GM18867 (cell line): Measurements from ENCODE around the gene ATG2A.

ENCODE experiments used
- ATAC-seq: cut with Tn5 transposase; IDR thresholded peaks from one replicate; pipeline ENCODE4 v1.9.1; 2021; ENCODE audit warnings: mild to moderate bottlenecking, moderate library complexity; ENCODE audit not compliant: unreplicated experiment

The ATG2A gene

DNA sequence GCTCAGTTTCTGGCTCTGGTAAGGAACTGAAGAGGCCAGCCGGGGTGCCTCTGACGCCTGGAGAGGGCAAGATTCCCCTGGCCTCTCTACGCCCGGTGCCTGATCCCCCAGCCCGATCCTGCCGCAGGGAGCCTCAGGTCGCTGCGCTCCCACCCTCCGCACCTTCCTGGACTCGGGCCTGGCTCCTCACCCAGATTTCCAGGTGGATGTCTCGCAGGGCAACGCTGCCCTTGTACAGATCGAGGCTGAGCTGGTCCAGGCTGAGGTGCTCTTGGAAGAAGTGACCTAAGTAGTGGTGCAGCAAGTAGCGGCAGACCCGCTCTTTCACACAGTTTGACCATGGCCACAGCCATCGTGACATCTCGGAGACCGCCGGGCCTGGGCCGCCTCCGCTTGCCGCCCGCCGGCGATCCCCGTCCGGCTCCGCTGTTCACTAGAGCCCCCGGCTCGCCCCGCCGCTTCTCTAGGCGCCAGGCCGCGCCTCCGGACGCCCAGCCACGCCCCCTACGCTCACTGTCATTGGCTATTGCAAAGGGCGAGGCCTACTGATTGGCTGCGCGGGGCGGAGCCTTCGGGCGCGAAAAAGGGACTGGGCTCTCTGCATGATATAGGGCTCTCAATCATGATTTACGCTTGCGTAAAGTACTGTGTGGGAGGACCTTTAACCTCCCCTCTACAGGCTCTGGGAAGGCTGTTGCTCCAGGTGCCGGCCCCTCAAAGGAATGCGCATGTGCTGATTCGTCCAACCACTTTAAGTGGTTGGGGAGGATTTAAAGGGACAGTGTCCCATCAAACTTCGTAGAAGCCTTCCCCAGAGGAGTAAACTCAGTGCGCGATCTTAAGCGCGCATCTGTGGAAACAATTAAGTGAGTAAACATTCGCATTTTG lies at the start of gene ATG2A:
TSS of gene ATG2A (minus strand) at position 435 of the 888 bp plus-strand sequence. CDS start at position 361, 74 bp downstream.
- peak; percentile 90 for ATAC-seq

DNA sequence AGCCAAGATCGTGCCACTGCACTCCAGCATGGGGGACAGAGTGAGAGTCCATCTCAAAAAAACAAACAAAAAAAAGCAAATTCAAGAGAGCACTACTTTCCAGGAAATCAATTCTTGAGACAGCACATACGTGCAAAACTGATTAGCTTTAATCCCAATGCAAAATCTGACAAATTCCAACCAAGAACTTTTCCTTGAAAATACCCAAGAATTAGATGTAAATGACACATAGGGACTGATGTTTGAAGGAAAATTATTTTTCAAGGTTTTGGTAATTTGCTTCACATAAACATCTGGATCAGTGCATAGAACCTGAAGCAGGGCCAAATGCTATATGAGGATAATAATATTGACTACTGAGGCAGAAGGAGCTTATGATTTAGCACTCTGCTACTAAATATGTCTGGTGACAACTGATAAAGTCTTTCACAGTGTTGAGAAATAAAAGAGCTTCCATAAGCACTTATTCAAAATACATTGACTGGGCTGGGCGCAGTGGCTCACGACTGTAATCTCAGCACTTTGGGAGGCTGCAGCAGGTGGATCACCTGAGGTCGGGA lies 46.1 kb upstream of the ATG2A start:
- no peak for ATAC-seq

DNA sequence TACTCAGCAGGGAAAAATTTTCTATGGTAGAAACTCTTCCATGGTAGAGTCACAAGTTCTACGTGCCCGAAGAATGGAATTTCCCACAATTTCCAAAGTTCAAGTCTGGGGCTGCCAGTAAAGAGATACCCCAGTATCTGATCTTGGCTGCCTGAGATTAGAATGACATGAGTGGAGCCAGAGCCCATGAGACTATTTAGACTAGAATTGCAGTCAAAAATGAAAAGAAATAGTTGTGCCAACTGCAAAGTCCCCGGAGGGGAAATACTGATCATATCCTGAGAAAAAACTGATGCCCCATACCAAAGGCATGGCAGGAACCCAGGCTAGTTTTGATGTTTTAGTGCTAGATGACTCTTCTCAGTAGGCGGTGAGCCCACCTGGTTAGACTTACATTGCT lies 43.7 kb upstream of the ATG2A start:
- ATAC-seq, result no peak

DNA sequence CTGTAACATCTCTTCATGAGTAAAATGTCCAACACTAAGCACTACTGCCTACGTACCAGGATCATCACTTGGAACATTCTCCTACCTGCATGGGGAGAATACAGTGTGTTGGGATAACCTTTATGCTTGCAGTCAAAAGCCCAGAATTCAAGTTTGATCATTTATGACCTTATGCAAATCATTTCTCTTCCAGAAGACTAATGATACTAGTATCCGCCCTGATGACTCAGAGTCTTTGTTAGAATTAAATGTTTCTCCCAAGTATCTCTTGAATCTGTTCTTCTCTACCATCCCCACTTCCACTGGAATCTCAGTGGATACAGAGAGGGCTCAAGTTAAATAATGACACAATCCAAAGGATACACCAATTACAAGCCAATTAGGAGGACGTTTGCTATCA lies 42.5 kb upstream of the ATG2A start:
- ATAC-seq, result no peak

DNA sequence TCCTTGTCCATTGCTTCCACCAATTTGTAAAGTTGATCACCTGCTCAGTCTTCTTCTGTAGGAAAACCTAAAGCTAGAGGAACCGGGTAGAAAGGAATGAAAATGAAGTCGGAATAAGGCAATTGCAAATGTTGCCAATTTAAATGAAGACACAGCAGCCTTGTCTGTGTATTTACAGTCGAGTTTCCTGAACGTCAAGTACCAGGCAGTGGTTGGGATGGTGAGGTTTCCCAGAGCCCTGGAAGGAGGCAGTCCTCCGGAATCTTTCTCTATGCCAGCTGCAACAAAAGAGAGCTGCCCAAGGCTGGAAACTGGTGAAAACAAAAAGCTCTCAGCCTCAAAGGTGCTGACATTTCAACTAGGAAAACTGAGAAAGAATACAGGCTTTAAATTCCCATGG lies 37.2 kb upstream of the ATG2A start:
- no peak for ATAC-seq

DNA sequence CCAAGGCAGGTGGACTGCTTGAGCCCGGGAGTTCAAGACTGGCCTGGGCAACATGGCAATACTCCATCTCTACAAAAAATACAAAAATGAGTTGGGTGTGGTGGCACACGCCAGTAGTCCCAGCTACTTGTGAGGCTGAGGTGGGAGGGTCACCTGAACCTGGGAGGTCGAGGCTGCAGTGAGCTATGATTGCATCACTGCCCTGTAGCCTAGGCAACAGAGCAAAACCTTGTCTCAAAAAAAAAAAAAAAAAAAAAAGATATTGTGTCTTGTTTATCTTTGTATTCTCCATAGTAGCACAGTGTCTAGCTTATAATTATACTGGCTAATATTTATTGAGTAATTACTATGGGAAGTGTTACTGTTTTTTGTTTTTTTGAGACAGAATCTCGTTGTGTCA lies 34.5 kb upstream of the ATG2A start:
- ATAC-seq, result no peak

DNA sequence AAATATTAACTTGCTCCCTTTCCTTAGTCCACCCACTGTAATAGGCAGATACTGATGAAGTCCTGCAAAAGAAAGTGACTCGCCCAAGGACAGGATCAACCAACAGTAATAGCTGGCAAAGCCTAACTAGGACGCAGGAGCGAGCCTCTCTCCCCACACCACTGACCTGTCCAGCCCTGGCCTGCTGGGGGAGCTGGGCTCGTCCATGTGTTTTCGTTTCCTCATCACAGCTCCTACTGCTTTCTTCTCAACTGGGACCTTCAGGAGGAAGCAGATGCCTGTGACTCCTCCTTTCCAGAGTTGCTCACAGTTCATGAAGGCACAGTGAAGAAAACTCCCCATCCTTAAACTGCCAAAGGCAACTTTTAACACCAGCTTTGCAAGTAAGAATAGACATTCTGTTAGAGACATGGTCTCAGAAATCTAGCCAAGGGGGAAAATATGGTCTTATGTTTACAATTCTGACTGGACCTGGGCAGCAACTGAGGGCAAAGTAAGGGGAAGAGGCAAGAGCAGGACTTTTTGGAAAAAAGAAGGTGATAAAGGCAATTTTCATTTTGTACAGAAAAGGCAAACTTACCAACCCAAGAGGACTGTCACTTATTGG lies 30.3 kb upstream of the ATG2A start:
- ATAC-seq, result no peak

DNA sequence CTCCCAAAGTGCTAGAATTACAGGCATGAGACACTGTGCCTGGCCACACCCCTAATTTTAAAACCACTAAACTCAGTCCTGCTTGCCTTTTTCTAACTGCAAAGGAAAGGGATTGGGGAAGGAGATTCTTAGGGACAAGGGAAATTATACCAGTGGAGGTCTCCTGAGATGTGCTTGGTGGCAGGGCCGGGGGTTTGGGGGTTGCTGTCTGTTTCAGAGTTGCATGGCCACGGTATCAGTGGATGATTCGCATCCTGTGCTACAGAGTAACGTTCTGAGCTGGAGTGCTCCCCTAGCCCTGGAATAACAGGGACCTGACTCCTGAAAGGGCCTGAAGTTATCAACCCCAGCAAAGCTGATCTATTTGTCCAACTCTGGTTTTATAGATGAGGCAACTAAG lies 19.5 kb upstream of the ATG2A start:
- no peak for ATAC-seq

DNA sequence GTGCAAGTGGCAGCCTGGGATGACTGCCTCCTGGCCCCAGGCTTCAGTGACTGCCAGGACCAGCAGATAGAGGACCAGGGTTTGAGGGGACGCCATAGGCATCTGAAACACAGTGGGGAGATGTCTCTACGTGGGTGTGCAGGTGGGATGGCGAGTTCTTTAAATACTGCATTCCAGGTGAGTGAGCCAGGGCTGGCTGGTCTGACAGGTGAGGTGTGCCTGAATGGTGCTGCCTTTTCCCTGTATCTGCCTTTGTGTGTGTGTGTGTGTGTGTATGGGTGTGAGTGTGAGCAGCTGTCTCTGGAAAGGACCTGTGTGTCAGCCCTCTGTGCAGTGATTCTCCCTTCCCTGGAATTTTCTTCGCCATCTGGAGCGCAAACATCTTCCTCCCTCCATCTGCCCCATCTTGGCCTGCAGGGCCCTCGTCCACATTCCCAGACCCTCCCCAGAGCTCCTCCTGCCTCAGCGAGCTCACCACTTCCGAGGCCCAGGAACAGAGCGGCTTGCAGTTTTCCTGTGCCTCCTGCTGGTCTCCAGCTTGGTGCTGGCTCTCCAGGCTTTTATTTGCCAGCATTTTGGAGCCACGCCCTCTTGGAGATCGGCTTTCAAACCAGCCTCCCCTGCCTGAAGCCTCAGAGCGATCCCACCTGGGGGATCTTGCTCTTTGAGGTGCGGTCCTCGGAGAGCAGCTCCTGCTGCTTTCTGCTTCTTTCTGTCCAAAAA lies 18.5 kb upstream of the ATG2A start, which contains the start of gene GPHA2:
TSS of gene GPHA2 (minus strand) at position 535 of the 723 bp plus-strand sequence. CDS start at position 102, 433 bp downstream.
- no peak for ATAC-seq

DNA sequence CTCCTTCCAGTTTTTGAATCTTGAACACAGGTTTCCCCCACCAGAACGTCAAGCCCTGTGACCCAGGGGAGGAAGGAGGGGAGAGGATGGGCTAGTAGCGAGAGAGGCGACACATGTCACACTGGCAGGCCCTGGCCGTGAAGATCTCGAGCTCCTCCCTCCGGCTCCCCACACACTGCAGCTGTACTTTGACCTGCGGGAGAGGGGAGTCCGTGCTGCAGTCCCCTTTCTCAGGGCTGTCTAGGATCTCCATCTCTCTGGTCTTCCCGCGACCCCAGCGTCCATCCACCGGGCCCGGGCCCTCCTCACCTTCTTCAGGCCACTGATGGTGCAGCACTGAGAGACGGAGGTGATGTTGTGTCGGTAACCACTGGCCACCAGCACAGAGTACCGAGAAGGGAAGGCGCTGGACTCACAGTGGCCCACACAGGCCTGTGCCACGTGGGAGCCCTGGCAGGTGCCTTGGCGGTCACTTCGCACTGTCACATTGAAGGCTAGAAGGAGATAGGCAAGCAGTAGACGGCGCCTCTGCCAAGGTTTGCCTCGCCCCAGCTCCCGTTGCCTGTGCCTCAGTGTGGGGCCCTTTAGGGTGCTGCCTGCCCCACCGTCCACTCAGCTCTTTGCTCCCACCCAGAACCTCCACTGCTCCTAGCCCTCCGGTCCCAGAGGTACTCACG lies 17.8 kb upstream of the ATG2A start:
- ATAC-seq, result no peak

DNA sequence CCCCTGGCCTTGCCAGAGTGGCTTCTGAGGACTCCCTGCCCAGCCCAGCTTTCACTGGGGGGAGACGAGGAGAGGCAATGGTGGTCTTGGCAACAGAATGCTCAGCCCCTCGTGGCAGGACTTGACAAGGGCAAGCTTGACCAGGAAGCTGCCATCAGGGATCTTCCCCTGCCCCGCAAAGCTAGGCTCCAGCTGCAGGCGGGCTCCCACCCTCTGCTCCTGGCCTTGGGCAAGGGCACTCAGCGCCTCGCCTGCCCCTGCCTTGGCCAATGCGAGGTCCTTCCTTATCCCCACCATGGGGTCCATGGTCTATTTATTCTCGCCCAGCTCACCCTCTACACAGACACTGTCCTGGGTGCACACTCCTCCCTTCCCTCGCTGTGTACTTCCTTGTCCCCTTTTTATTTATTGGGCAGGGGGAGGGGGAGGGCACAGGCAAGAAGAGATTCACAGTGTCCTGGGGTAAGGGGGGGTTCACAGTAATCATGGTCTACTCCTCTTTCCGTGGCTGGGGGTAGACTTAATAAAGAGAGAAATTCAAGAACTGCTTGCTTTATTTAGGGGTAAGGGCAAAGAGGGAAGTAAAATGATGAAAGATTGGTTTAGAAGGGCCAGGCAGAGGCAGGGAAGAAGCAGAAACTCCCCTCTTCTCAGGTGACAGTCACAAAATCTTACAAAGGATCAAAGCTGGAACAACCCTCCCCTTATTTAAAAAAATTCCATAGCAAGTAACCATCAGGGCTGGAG lies 17.1 kb upstream of the ATG2A start:
- ATAC-seq, result no peak

DNA sequence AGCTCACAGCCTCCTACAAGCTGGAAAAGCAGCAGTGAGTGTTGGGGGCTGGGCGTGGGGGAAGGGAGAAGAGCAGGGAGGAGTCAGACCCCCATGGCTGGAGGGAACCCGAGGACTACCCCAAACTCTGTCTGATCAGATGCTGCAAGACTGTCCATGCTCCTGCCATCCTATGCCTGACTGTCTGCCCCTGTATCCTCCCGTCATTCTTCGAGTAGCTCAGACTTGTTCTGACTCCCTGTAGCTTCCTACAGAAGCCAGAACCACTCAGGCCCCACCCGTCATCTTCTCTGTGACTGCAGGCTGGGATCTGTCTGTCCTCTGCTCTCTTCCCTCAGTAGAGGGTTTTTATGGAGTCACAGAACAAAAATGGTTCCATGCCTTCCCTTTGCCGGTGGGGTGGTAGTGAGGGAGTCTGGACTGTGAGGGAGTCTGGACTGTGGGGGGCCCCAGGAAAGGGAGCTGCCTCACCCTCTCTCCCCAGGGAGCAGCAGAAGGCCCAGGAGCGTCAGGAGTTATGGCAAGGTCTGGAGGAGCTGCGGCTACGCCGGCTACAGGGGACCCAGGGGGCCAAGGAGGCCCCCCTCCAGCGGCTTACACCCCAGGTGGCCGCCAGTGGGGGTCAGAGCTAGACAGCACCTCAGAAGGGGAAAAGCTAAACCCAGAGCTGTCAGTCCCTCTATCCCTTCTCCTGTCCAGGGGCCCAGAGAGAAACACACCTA lies 16.4 kb upstream of the ATG2A start:
- no peak for ATAC-seq

DNA sequence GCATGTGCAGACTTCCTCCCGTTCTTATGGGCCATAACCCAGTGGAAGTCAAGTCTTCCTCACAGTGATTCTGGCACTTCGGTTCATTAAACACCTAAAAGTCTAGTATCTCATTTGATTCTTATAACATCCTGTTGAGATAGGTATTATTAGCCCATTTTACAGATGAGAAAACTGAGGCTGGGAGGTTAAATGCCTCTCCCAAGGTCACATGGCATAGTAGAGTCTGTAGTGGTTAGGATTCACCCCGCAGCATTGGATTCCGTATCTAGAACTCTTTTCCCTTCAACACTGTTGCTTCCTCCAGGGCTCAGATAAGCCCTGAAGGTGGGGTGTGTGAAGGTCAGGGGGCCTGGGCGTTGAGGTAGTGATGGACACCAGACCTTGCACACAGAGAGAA lies 15.3 kb upstream of the ATG2A start:
- ATAC-seq, result no peak

DNA sequence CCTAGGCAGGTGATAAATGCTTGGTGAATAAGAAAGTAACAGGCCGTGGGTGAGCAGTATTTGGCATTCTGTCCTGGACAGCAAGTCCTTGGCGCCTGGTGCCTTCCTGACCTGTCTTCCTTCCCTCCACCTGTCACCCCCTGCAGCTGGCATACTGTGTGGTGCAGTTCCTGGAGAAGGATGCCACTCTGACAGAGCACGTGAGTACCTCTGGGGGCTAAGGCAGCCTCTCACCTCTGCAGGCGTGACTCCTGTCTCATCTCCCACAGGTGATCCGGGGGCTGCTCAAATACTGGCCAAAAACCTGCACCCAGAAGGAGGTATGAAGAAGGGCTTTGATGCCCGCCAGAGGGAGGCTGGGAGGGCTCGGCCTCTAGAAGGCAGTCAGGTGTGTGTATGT lies 14.3 kb upstream of the ATG2A start:
- no peak for ATAC-seq

DNA sequence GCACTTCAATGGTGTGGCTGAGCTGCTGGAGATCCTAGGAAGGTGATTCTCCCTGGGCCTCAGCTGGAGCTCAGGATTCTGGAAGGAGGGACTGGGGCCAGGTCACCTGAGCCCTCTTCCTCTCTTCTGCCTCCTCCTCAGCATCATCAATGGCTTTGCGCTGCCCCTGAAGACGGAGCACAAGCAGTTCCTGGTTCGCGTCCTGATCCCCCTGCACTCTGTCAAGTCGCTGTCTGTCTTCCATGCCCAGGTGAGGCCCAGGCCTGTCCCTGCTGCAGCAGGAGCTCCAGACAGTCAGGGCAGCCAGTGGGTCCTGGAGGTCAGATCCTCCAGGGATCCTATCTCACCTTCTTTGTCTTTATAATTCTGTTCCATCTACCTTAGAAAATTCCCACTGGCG lies 13.3 kb upstream of the ATG2A start:
- no peak for ATAC-seq

DNA sequence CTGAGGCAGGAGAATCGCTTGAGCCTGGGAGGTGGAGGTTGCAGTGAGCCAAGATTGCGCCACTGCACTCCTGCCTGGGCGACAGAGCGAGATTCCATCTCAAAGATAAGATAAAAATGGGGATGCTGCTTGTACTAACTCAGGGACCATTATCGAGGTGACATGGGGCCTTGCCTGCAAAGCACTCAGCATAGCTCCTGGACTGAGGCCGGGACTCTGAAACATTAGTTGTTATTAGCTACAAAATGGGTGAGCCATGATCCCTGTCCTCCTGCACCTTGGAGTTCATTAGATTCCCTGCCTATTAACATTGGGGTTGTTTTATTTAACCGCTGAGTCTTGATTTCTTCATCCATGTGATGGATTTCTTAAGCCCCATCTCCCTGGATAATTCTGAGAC lies 12.6 kb upstream of the ATG2A start:
- ATAC-seq, result no peak

DNA sequence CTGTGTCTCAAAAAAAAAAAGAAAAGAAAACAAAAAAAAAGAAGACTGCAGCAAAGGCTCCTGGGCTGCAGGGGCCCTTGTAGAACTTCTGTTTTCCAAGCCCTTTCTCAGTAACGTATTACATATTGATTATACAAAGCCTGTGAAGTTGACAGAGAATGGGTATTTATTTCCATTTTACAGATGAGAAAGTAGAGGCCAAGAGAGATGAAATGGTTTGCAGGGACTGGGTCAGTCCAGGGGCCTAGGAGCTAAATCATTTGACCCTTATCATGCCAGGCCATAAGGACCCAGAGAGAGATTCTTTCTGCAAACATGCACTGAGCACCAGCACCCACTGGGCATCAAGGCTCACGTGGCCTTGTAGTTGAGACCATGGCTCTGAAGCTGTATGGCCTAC lies 11.9 kb upstream of the ATG2A start:
- no peak for ATAC-seq

DNA sequence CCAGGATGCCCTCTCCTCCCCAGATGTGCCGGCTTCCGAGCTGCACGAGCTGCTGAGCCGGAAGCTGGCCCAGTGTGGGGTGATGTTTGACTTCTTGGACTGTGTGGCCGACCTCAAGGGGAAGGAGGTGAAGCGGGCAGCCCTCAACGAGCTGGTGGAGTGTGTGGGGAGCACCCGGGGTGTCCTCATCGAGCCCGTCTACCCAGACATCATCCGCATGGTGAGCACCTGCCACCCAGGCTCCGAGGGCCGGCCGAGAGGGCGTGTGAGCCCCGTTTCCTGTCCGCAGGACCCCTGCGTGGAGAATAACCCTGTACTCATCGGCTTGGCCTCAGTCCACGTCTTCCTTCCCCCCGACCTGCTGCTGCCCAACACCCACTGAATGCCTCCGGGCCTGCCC lies 9.7 kb upstream of the ATG2A start:
- no peak for ATAC-seq
